T-helper 22 cell (primary cell): ENCODE data around the gene PDCL3.

Experiments used
- DNase-seq: peaks from one replicate; pipeline ENCODE4 v3.0.0-alpha.2; 2020; ENCODE audit warnings: low read depth

The PDCL3 gene

GRCh38 chr2:100561191-100561590, 1.6 kb upstream of the PDCL3 start:
- DNase-seq: no peak

- no peak for DNase-seq
Observed at GRCh38 chr2:100563407-100564247, 834 bp downstream of the PDCL3 start.

- no peak for DNase-seq
Observed at GRCh38 chr2:100568989-100569388, 6.2 kb downstream of the PDCL3 start.

- DNase-seq: no peak
Observed at GRCh38 chr2:100571668-100572067, 8.9 kb downstream of the PDCL3 start.

GRCh38 chr2:100577777-100578176, 15.0 kb downstream of the PDCL3 start:
- no peak for DNase-seq

GRCh38 chr2:100580367-100581276, 17.8 kb downstream of the PDCL3 start:
- peak; percentile 62 for DNase-seq

- no peak for DNase-seq
Observed at GRCh38 chr2:100581277-100581612, 18.5 kb downstream of the PDCL3 start.

- DNase-seq: no peak
Observed at GRCh38 chr2:100584816-100585215, 22.0 kb downstream of the PDCL3 start.

GRCh38 chr2:100588071-100588786, 25.4 kb downstream of the PDCL3 start:
- DNase-seq: peak; percentile 23

GRCh38 chr2:100589527-100589926, 26.7 kb downstream of the PDCL3 start:
- DNase-seq: no peak

GRCh38 chr2:100592226-100592625, 29.4 kb downstream of the PDCL3 start:
- no peak for DNase-seq

GRCh38 chr2:100596465-100596864, 33.7 kb downstream of the PDCL3 start:
- no peak for DNase-seq

GRCh38 chr2:100599566-100599965, 36.8 kb downstream of the PDCL3 start:
- DNase-seq: no peak

- no peak for DNase-seq
Observed at GRCh38 chr2:100601661-100602060, 38.9 kb downstream of the PDCL3 start.

- DNase-seq: no peak
Observed at GRCh38 chr2:100603414-100603813, 40.6 kb downstream of the PDCL3 start.

GRCh38 chr2:100603948-100604633, 41.3 kb downstream of the PDCL3 start:
- no peak for DNase-seq

GRCh38 chr2:100606332-100606725, 43.5 kb downstream of the PDCL3 start:
- no peak for DNase-seq

- no peak for DNase-seq
Observed at GRCh38 chr2:100606726-100607343, 44.0 kb downstream of the PDCL3 start.

- DNase-seq: peak; percentile 34
Observed at GRCh38 chr2:100610381-100610831, 47.6 kb downstream of the PDCL3 start.

- no peak for DNase-seq
Observed at GRCh38 chr2:100611079-100612029, 48.6 kb downstream of the PDCL3 start.
